ENCODE data around the gene MAP3K12.

DNA sequence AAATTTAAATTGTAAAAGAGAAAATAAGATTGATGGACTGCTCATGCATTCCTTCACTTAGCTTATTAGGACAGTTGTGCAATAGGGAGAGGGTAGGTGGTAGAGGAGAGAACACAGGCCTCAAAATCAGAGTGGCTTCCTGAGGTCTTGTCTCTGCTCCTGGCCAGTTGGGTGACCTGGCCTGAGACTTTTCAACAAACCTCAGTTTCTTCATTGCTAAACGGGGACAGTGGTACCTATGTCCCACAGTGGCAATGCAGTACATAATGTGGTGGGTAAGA is 2.6 kb downstream of the MAP3K12 start:
- TF ChIP-seq, protein P1, sequence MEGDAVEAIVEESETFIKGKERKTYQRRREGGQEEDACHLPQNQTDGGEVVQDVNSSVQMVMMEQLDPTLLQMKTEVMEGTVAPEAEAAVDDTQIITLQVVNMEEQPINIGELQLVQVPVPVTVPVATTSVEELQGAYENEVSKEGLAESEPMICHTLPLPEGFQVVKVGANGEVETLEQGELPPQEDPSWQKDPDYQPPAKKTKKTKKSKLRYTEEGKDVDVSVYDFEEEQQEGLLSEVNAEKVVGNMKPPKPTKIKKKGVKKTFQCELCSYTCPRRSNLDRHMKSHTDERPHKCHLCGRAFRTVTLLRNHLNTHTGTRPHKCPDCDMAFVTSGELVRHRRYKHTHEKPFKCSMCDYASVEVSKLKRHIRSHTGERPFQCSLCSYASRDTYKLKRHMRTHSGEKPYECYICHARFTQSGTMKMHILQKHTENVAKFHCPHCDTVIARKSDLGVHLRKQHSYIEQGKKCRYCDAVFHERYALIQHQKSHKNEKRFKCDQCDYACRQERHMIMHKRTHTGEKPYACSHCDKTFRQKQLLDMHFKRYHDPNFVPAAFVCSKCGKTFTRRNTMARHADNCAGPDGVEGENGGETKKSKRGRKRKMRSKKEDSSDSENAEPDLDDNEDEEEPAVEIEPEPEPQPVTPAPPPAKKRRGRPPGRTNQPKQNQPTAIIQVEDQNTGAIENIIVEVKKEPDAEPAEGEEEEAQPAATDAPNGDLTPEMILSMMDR (conservative IDR thresholded peaks at IDR 0.05; ENCODE audit: low read length) = no peak
- no peak for TF ChIP-seq EZH2phosphoT487 (IDR thresholded peaks at IDR 0.05; ENCODE audit: borderline replicate concordance, low read depth, low read length)
